GM18867 (cell line): ENCODE measurements around the gene DLGAP4.
"Not testable (repeated sequence)": the region's sequence is repeated elsewhere in the genome, so short reads cannot be mapped to it uniquely, and the experiment has no call there.

Source experiments
- ATAC-seq: cut with Tn5 transposase; IDR thresholded peaks from one replicate; pipeline ENCODE4 v1.9.1; 2021; ENCODE audit warnings: mild to moderate bottlenecking, moderate library complexity; ENCODE audit not compliant: unreplicated experiment

DLGAP4 gene

GRCh38 chr20:36467076-36467999 is 161.2 kb downstream of the DLGAP4 start:
- no peak for ATAC-seq

DNA sequence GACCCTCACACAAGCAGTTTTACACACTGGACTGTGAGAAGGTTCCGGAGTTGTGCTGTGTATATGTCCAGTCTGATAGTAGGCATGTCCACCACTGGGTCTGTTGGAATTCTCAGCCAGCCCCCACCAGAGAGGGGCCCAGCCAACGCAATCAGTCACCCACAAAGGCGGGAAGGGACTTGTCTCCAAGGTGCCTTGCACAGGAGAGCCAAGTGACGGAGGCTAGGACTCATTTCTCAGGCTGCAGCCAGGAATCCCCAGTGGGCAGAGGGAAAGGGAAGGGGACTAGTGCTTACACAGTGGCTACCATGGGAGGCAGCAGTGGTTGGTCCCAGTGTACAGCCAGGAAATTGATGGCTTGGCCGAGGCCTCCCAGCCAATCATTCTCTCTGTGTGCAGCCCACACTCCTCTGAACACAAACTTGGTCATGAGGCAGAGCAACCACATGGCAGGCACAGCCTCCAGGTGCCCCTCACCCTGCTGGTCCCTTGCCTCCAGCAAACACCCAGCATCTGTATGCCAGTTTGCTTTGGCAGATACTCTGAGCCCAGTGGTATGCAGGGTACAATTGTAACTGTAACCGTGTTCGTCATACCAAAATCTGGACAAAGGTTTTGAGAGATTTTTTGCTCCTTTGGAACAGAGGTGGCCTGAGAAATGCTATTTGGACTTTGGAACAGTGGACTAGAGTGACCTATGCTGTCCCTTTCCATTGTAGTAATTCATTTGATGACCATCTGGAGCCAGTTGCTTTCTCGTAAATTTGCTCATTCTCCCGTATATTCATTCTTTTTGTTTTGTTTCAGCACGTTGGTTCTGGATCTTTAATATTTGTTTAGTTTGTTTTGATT is 162.2 kb downstream of the DLGAP4 start:
- ATAC-seq = no peak

GRCh38 chr20:36469973-36470372 is 163.8 kb downstream of the DLGAP4 start:
- no peak for ATAC-seq

- ATAC-seq = no peak
These were observed 165.9 kb downstream of the DLGAP4 start for GRCh38 chr20:36471885-36472636.

GRCh38 chr20:36472637-36473090 is 166.5 kb downstream of the DLGAP4 start:
- no peak for ATAC-seq

GRCh38 chr20:36473164-36473563 is 167.0 kb downstream of the DLGAP4 start:
- ATAC-seq = no peak

DNA sequence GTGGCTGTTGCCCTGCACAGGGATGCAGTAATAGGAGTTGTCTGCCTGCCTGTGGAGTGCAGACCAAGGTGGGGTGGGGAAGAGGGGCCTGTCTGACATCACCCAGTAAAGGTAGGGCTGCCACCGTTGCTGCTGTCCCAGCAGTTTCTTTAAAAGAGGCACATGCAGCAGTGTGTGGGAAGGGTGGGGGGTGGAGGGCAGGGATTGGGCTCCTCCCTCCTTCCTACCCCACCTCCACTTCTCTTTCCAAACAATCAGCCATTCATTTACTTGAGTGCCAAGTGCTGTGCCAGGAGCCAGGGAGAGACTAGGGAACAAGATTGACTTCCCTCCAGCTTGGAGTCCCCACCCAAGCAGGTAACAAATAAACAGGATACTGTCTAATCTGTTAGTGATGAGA is 168.4 kb downstream of the DLGAP4 start:
- no peak for ATAC-seq

- ATAC-seq = not testable (repeated sequence)
These were observed 168.9 kb downstream of the DLGAP4 start for GRCh38 chr20:36475054-36475453.

GRCh38 chr20:36477475-36477874 is 171.3 kb downstream of the DLGAP4 start:
- ATAC-seq = no peak

DNA sequence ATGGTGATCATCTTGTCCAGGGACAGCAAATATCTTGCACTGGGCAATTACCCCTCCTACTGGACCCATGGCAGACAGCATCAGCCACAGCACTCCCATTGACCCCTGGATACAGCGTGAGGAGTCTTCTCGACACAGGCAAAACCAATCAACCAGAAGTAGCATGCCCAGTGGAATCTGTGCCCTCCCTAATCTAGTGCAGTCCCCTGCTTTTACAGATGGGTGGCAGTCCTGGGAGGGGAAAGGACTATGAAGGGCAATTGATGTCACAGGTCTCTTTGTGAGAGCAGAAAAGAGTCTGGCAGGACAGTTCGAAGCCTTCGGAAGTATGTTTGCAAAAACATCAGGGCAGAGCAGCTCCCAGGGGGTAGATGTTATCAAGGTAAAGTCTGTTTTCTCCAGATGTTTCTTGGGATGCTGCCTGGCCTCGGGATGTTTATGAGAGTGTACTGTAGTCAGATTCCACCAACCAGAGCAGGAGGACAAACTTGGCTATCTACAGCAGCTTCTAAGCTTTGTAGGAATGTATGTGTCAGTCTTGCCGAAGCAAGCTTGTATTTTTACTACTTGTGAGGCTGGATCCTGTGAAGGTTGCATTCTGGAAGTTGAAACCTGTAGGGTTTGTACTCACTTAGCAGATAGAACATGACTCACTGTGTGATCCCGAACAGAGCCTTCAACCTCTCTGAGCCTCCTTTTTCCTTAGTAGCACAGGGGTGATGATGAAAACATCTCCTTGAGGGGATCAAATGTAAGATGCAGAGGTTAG is 172.2 kb downstream of the DLGAP4 start:
- ATAC-seq = no peak

DNA sequence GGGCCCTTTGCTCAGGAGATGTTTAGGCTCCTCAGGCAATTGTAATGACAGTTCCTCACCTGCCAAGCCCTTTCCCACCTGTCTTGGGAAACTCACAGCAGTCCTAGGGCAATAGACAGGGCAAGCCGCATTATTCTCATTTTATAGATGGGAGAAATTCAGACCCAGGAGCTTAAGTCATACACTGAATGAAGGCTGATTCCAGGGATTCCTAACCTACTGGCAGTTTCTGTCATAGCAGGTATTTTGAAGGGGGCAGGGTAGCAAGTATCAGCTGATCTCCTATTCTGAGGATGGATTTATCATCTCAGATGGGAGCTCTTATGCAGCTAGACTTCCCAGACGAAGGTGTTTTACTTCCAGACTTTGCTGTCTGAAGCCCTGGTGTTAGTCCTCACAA is 173.8 kb downstream of the DLGAP4 start:
- no peak for ATAC-seq

GRCh38 chr20:36480456-36481048 is 174.4 kb downstream of the DLGAP4 start:
- no peak for ATAC-seq

DNA sequence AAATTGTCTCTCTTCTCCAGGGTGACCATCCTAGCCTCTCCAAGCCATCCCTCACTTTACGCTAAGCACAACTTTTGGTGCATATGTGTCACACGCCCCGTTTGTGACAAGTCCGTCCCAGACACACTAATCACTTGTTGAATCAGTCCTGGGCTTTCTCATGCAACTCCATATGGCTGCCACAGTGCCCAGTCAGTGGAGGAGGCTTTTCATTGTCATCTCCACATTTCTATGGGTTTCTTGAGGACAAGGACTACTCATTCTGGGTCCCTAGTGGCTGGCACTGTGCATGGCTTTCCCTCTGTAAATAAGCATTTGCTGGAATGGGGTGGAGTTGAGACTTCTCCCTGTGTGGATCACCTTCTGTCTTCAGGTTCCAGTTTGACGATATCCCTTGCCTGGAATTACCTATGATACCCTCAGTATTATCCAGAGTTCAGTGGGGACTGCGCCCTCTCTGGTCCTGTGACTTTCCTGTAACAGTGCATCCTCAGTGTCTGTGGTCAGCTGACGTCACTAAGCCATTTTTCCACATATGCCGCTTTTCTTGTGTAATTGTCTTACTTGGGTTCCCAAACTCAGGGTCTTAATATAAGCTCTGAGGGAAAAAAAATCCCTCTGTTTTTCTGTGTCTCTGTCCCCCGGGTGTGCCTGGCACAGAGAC is 175.4 kb downstream of the DLGAP4 start:
- no peak for ATAC-seq

GRCh38 chr20:36482044-36482473 is 175.9 kb downstream of the DLGAP4 start:
- ATAC-seq = no peak

DNA sequence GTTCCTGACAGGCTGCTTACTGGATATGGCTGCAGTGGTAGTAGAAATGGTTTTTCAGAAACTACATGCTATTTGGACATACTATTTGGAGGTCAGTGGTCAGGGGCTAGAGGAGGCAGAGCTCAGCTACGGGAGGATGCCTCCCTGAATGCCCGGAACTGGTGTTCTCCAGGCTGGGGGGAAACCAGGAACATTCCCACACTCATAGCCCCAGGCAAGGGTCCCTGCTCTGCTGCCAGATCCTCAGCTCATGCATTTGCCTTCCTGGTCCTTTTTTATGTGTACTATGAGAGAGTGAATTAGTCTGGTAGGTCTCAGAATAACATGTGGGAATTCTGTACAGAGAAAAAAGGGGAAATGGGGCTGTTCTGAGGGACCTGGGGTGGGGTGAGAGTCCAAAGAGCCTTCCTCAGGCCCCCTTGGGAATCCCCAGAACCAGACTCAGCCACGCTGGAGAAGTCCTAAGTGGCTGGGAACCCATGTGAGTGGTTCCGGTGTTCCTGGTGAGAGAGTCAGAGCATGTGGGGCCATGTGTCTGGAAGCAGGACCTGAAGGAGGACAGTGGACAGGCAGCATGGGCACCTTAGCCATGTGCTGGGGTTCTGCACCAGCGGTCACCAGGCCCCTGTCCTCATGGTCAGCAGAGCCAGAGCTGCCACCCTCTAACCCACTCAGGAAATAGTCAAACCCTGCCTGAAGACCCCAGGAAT is 177.2 kb downstream of the DLGAP4 start:
- no peak for ATAC-seq

DNA sequence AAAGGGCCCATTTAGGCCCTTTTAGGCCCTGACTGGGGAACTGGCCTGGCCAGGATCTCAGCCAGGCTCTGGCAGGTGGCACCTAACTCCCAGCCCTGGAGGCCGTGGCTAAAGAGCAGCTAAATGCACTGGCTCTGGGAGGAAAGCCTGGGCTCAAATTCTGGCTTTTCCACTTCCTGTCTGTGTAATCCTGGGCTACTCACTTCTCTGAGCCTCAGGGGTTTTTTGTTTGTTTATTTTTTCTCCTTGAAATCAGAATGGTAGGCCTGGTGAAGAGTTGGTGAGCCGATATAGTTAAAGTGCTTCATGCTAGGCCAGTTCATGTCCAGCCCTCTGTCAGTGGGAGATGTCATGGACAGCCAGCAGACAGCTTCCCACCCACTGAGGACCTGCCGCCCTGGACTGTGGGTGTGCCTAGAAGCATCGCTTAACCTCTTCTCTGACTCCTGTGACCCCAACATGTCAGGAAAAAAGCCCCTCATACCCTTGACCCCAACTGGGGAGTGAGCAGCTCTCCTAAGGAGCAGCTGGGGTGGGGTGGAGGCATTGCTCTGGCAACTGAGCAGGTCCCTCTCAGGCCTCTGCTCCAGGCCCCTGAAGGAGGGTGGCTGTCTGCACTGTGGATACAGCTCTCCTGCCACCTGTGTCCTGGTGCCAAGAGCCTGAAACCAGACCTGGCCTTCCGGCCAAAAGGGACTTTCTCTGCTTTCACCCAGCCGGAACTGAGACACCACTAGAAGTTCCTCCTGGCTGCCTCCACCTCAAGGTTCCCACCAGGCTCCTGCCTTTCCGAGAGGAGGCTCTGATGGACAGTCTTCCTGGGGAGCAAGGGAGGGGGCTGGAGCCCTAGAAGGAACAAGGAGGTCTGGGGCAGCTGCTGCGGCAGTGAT is 178.0 kb downstream of the DLGAP4 start:
- ATAC-seq = no peak

GRCh38 chr20:36485286-36485685 is 179.1 kb downstream of the DLGAP4 start:
- ATAC-seq = no peak

DNA sequence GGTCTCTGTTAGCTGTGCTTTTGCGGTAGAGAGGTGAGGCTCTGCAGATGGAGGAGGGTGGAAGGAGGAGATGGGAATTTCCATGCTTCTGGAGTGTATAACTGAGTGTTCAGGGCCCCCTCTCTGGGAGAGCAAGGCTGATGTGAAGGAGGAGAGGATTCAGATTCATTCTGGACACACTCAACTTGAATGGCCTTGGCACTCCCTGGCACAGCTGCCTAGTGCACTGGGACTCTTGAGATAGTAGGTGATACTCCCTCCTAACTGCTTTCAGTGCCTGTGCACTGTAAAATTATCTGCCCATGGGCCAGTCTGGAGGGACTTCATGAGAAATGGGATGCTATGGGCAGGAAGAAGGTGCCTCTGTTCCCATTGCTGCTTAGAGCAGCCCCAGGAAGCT is 180.9 kb downstream of the DLGAP4 start:
- ATAC-seq = no peak
